ENCODE measurements around the gene PLAGL1.
"Not testable (repeated sequence)": the region's sequence is repeated elsewhere in the genome, so short reads cannot be mapped to it uniquely, and the experiment has no call there.

The PLAGL1 gene, protein sequence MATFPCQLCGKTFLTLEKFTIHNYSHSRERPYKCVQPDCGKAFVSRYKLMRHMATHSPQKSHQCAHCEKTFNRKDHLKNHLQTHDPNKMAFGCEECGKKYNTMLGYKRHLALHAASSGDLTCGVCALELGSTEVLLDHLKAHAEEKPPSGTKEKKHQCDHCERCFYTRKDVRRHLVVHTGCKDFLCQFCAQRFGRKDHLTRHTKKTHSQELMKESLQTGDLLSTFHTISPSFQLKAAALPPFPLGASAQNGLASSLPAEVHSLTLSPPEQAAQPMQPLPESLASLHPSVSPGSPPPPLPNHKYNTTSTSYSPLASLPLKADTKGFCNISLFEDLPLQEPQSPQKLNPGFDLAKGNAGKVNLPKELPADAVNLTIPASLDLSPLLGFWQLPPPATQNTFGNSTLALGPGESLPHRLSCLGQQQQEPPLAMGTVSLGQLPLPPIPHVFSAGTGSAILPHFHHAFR

DNA sequence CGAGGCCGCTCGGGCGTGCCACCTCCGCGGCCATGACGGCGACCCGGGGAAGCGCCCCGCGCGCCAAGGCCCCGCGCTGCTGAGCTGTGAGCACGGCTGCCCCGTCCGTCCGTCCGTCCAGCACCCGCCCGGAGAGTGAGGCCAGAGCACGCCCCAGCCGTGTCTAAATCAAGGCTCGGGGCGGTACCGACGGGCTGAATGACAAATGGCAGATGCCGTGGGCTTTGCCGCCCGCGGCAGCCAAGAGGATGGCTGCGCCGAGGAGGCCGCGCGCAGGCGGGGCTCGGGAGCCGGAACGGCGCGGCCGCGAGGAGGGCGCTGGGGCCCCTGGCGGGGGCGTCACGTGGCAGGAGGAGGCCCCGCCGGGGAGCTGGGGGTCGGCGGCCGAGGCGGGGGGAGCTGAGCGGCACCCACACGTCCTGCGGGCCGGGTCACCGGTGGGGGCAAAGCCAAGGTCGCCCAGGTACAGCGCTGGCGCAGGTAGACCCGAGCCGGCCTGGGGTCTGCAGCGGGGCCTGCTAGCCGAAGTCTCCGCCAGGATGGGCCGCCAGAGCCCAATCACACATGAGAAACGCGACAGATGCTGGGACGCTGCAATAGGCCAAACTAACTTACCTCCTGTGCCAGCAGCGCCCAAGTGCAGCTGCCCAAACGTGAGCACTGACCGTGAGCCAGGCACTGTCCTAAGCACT, at the start of gene PLAGL1:
TSS of gene PLAGL1 (minus strand) at position 140 of the 692 bp plus-strand sequence. CDS start 60,123 bp downstream, outside the sequence.
- no peaks in the 10 kb centered on the region for H3K27me3 Mint-ChIP-seq
- ATAC-seq: peak; percentile 68

GRCh38 chr6:144055121-144055931, 47.3 kb upstream of the PLAGL1 start:
- peaks cover 35% of the 10 kb centered on the region for H3K4me1 Mint-ChIP-seq
- H3K9me3 Mint-ChIP-seq: no peaks in the 10 kb centered on the region

More for the DNA sequence above, at the start of gene PLAGL1:
- Mint-ChIP-seq H3K4me1 (peaks cover 6% of the 10 kb centered on the region), H3K9me3 (peaks cover 4% of the 10 kb centered on the region), H3K4me3 (peak within 1 kb of the TSS; percentile 75), H3K27ac (no peak within 1 kb of the TSS), H3K36me3 (peaks cover 14% of the 10 kb centered on the region)

DNA sequence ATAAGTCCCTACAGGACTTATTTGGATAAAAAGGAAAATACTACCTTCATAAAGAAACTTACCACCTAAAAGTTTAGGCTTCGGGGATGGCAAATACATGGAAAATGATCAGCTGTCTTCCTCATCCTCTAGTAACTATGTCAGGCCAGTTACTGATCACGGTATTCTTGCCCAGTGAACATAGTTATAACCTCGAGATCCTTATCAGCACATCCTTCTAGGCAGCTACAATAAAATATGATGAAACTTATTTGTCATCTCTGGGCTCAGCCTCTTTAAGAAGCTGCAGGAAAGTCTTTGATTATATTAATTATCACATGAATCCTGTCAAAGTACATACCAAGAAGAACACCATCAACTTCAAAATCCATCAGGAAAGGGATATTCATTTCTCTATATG, 45.5 kb upstream of the PLAGL1 start:
- H3K4me1 Mint-ChIP-seq: peaks cover 42% of the 10 kb centered on the region
- no peak overlapping the region for H3K27ac Mint-ChIP-seq
- peaks cover 4% of the 10 kb centered on the region for H3K9me3 Mint-ChIP-seq
- ATAC-seq: no peak
- no peaks in the 10 kb centered on the region for H3K27me3 Mint-ChIP-seq
- H3K4me3 Mint-ChIP-seq: no peak overlapping the region
- peaks cover 16% of the 10 kb centered on the region for H3K36me3 Mint-ChIP-seq

More at GRCh38 chr6:144055121-144055931, 47.3 kb upstream of the PLAGL1 start:
- ATAC-seq: peak; percentile 89
- H3K27ac Mint-ChIP-seq: peak overlapping the region; percentile 92
- peaks cover 6% of the 10 kb centered on the region for H3K36me3 Mint-ChIP-seq
- no peaks in the 10 kb centered on the region for H3K27me3 Mint-ChIP-seq
- peak overlapping the region; percentile 83 for H3K4me3 Mint-ChIP-seq

DNA sequence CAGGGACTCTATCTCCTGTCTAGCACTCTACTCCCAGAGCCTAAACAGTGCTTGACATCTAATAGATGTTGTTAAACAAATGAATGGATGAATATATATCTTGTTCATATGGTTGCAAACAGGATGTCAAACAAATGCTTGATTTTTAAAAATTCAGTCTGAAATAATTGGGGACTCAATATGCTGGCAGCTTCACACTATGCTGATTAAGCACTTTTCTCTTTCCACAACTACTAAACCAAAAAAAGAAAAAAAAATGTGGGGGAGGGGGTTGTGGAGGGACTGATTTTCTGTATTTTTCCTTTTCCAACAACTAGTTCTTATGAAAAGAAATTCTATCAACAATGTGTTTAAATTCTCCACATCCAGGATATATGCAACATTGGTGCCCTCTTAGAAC, 44.4 kb upstream of the PLAGL1 start:
- Mint-ChIP-seq H3K4me1 (peaks cover 37% of the 10 kb centered on the region), H3K27ac (no peak overlapping the region), H3K27me3 (no peaks in the 10 kb centered on the region), H3K4me3 (no peak overlapping the region), H3K9me3 (peaks cover 4% of the 10 kb centered on the region), H3K36me3 (peaks cover 22% of the 10 kb centered on the region)
- ATAC-seq: no peak

DNA sequence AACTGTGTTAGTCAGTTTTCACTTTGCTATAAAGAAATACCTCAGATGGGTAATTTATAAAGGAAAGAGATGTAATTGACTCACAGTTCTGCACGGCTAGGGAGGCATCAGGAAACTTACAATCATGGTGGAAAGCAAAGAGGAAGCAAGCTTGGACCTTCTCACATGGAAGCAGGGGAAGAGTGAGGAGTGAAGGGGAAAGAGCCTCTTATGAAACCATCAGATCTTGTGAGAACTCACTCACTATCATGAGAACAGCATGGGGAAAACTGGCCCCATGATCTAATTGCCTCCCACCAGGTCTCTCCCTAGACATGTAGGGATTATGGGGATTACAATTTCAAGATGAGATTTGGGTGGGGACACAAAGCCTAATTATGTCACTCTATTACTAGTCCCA, 41.3 kb upstream of the PLAGL1 start:
- Mint-ChIP-seq H3K4me1 (peaks cover 11% of the 10 kb centered on the region), H3K4me3 (no peak overlapping the region), H3K27me3 (no peaks in the 10 kb centered on the region), H3K36me3 (peaks cover 26% of the 10 kb centered on the region), H3K27ac (no peak overlapping the region), H3K9me3 (peaks cover 4% of the 10 kb centered on the region)
- no peak for ATAC-seq

GRCh38 chr6:144047688-144048087, 39.6 kb upstream of the PLAGL1 start:
- H3K4me3 Mint-ChIP-seq: no peak overlapping the region
- ATAC-seq: no peak
- peaks cover 7% of the 10 kb centered on the region for H3K9me3 Mint-ChIP-seq
- peaks cover 26% of the 10 kb centered on the region for H3K36me3 Mint-ChIP-seq
- no peak overlapping the region for H3K27ac Mint-ChIP-seq
- H3K27me3 Mint-ChIP-seq: no peaks in the 10 kb centered on the region
- H3K4me1 Mint-ChIP-seq: peaks cover 7% of the 10 kb centered on the region

GRCh38 chr6:144046672-144047071, 38.6 kb upstream of the PLAGL1 start:
- H3K36me3 Mint-ChIP-seq: peaks cover 26% of the 10 kb centered on the region
- H3K27me3 Mint-ChIP-seq, H3K9me3 Mint-ChIP-seq, H3K27ac Mint-ChIP-seq, H3K4me3 Mint-ChIP-seq, ATAC-seq, H3K4me1 Mint-ChIP-seq: not testable (repeated sequence)

- H3K27ac Mint-ChIP-seq, ATAC-seq, H3K4me1 Mint-ChIP-seq, H3K9me3 Mint-ChIP-seq, H3K27me3 Mint-ChIP-seq, H3K4me3 Mint-ChIP-seq: not testable (repeated sequence)
- peaks cover 20% of the 10 kb centered on the region for H3K36me3 Mint-ChIP-seq
These were observed 36.9 kb upstream of the PLAGL1 start for GRCh38 chr6:144044989-144045388.

- Mint-ChIP-seq H3K27ac (peak overlapping the region; percentile 29), H3K4me1 (peaks cover 16% of the 10 kb centered on the region), H3K27me3 (no peaks in the 10 kb centered on the region), H3K36me3 (peaks cover 15% of the 10 kb centered on the region), H3K9me3 (peaks cover 4% of the 10 kb centered on the region), H3K4me3 (no peak overlapping the region)
- no peak for ATAC-seq
These were observed 28.8 kb upstream of the PLAGL1 start for GRCh38 chr6:144036835-144037195.

- ATAC-seq: peak; percentile 41
- peak overlapping the region; percentile 29 for H3K27ac Mint-ChIP-seq
- H3K4me3 Mint-ChIP-seq: peak overlapping the region; percentile 30
- peaks cover 16% of the 10 kb centered on the region for H3K4me1 Mint-ChIP-seq
- H3K27me3 Mint-ChIP-seq: no peaks in the 10 kb centered on the region
- peaks cover 20% of the 10 kb centered on the region for H3K36me3 Mint-ChIP-seq
- peaks cover 4% of the 10 kb centered on the region for H3K9me3 Mint-ChIP-seq
These were observed 28.2 kb upstream of the PLAGL1 start for GRCh38 chr6:144036064-144036834.

- Mint-ChIP-seq H3K9me3 (peaks cover 4% of the 10 kb centered on the region), H3K4me1 (peaks cover 16% of the 10 kb centered on the region), H3K4me3 (no peak overlapping the region), H3K27ac (peak overlapping the region; percentile 29), H3K36me3 (peaks cover 24% of the 10 kb centered on the region), H3K27me3 (no peaks in the 10 kb centered on the region)
- ATAC-seq: no peak
These were observed 27.4 kb upstream of the PLAGL1 start for GRCh38 chr6:144035416-144035815.

DNA sequence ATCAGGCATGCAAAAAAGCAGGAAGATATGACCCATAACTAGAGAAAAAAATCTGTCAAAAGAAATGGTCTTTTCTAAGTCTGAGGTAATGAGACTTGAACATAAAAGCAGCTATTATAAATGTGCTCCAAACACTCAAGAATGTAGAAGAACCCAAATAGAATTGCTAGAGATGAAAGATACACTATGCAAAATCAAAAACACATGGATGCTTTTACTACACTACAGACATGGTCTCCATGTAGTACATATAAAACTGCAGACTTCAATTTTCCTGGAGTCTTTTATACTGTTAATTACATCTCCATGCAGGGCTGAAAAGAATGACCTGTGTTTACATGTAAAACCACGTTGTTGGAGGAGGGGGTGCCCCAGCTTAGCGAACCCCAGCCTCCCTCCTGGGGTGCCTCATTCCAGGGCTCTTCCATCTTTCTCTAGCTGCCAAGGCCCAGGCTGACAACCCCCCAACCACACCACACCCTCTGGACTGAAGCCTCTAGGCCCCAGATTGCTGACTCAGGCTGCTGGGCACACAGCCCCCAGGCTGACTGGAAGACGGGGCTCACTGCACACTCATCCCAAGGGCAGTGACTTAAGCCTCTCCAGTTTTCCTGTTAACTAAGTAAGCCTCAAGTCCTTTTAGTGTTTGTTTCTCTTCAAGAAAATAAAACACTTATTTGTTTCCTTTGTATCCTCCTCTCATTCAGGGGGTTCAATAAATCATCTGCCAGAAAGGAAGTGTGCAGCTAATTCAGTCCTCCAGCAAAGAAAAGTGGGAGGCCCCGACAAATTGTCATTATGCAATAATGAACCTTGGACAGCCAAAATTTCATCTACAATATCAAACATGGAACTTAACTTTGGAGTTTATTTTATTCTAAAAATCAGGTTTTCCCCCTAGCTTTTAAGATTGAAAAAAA, 26.0 kb upstream of the PLAGL1 start:
- Mint-ChIP-seq H3K27me3 (no peaks in the 10 kb centered on the region), H3K4me3 (no peak overlapping the region), H3K4me1 (peaks cover 16% of the 10 kb centered on the region), H3K27ac (no peak overlapping the region), H3K36me3 (peaks cover 24% of the 10 kb centered on the region), H3K9me3 (peaks cover 4% of the 10 kb centered on the region)
- ATAC-seq: no peak

DNA sequence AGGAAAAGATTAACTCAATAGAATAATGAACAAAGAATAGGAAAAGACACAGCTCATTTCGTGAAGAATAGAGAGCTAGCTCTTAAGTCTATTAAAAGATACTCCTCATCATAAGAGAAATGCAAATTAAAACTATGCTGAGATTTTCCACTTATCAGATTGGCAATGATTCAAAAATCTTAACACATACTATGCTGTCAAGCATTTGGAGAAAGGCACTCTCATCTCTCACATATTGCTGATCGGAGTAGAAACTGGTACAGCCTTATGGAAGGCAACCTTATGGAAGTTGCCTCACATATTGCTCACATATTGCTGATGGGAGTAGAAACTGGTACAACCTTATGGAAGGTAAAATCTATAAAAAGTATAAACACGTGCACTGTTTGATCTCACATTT, 21.4 kb upstream of the PLAGL1 start:
- H3K4me1 Mint-ChIP-seq: no peaks in the 10 kb centered on the region
- H3K36me3 Mint-ChIP-seq: peaks cover 21% of the 10 kb centered on the region
- H3K4me3 Mint-ChIP-seq: no peak overlapping the region
- ATAC-seq: no peak
- H3K9me3 Mint-ChIP-seq: peaks cover 4% of the 10 kb centered on the region
- H3K27ac Mint-ChIP-seq: no peak overlapping the region
- no peaks in the 10 kb centered on the region for H3K27me3 Mint-ChIP-seq

Data from stimulated activated memory B cell treated with anti-CD40 and anti-IgM and Interleukin-4, amounts not matched to agents 10 μg/mL and 1 μg/mL and 100 μg/mL, for 72 hours (primary cell).